ENCODE results near the gene HTR2B.
"Not testable (repeated sequence)": the region's sequence is repeated elsewhere in the genome, so short reads cannot be mapped to it uniquely, and the experiment has no call there.

Gene HTR2B

DNA sequence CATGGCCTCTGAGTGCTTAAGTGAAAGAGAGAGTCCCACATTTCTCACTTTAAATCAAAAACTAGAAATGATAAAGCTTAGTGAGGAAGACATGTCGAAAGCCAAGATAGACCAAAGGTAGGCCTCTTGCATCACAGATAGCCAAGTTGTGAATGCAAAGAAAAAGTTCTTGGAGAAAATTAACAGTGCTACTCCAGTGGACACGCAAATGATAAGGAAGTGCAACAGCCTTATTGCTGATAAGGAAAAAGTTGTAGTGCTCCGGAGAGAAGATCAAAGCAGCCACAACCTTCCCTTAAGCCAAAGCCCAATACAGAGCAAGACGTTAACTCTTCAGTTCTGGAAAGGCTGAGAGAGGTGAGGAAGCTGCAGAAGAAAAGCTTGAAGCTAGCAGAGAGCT is 36.1 kb downstream of the HTR2B start:
- DNase-seq = peak; percentile 25

GRCh38 chr2:231084565-231084964 is 40.3 kb downstream of the HTR2B start:
- DNase-seq = no peak

DNA sequence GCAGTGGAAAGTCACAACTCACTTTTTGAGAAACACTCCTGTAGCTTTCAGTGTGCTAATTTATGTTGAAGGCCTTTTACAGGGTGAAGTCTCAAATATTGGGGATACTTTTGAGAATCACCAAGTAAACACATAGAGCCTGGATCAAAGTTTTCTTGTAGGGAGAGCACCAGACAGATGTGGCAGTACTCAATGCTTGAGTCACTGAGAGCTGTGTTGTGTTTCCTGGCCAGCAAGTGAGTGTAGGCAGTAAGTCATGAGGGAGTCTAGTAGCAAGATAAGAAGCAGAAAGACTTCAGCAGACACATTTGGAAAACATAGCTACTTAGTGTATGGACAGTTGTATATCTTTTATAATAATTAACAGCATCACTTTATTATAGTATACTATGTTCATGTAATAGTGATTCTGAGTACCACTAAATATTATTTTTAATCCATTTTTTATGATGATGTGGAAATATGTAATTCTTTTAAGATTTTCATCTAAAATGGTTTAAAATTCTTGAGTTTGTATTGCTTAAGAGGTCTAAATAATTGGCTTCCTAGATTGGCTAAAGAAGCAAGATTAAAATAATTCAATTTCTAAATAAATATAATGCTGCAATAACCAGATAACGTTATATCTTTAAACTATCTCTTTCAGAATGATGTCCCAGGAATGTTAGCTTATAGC is 55.3 kb downstream of the HTR2B start:
- DNase-seq = peak; percentile 33

GRCh38 chr2:231068525-231069222 is 56.2 kb downstream of the HTR2B start:
- DNase-seq = peak; percentile 42

DNA sequence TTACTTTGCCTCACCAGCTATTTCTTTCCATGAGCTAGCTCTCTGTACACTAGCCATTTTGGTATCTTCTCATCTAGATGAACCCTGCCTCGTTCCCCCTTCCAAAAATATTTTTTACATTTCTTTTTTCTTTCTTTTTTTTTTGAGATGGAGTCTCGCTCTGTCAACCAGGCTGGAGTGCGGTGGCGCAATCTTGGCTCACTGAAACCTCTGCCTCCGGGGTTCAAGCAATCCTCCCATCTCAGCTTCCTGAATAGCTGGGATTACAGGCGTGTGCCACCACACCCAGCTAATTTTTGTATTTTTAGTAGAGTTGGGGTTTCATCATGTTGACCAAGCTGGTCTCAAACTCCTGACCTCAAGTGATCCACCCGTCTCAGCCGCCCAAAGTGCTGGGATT is 57.3 kb downstream of the HTR2B start:
- not testable (repeated sequence) for DNase-seq

GRCh38 chr2:231065966-231066365 is 58.9 kb downstream of the HTR2B start:
- DNase-seq = no peak

GRCh38 chr2:231063347-231063746 is 61.5 kb downstream of the HTR2B start:
- DNase-seq = peak; percentile 15

DNA sequence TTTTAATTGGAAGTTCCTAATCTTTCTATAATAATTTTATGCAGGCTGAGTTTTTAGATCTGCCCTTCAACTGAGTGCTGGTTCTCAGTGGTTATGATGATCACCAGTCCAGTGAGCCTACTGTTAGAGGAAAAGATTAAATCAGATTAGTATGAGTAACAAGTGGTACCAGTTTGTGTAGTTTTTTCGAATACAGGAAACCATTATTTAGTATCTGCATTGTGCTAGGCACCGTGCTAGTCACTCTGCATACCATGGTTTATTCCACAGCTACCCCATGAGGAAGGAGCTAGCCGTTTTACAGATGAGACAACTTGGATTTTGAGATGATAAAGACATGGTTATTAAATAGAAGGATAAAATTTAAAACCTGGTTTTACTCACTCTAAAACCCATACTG is 62.1 kb downstream of the HTR2B start:
- no peak for DNase-seq

DNA sequence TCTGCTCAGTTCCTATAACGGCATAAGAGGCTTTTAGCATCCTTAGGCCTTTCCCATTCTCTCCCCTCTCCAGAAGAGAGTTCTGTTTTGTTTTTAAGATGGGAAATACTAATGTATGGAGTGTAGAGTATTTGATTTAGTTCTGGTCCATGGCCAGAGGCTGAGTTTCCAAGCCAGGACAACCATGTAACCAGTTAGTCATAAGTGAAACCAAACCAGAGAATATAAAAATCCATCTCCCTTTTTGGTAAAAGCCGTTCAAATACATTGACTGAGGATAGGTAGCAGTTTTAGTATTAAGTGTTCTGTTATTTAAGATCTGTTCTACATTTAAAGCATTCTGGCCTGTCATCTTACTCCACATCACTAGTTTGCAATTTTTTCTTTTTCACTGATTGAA is 65.1 kb downstream of the HTR2B start:
- no peak for DNase-seq

GRCh38 chr2:231058761-231059550 is 65.9 kb downstream of the HTR2B start:
- no peak for DNase-seq
